D721Med (cell line): ENCODE data around the gene RXRB.
"Not testable (repeated sequence)": the region's sequence is repeated elsewhere in the genome, so short reads cannot be mapped to it uniquely, and the experiment has no call there.

Source experiments
- DNase-seq: peaks from one replicate; pipeline ENCODE4 v3.0.0; 2011; ENCODE audit warnings: low spot score; ENCODE audit not compliant: insufficient read length
- FAIRE-seq: peaks from 2 replicates; lab custom pipeline; 2011; peaks lifted over from hg19 to GRCh38; lab: Jason Lieb, UNC
- TF ChIP-seq, protein P1 (sequence below): IDR thresholded peaks from 2 replicates; pipeline ENCODE4 v1.5.1; 2012; ENCODE audit warnings: mild to moderate bottlenecking, control low read depth; ENCODE audit not compliant: insufficient read depth; ENCODE audit errors: missing control alignments

Gene RXRB

GRCh38 chr6:33156561-33156960 lies 43.9 kb downstream of the RXRB start:
- FAIRE-seq: no peak

GRCh38 chr6:33154349-33154748 lies 46.1 kb downstream of the RXRB start:
- FAIRE-seq (no peak), DNase-seq (no peak)
- TF ChIP-seq, protein P1, sequence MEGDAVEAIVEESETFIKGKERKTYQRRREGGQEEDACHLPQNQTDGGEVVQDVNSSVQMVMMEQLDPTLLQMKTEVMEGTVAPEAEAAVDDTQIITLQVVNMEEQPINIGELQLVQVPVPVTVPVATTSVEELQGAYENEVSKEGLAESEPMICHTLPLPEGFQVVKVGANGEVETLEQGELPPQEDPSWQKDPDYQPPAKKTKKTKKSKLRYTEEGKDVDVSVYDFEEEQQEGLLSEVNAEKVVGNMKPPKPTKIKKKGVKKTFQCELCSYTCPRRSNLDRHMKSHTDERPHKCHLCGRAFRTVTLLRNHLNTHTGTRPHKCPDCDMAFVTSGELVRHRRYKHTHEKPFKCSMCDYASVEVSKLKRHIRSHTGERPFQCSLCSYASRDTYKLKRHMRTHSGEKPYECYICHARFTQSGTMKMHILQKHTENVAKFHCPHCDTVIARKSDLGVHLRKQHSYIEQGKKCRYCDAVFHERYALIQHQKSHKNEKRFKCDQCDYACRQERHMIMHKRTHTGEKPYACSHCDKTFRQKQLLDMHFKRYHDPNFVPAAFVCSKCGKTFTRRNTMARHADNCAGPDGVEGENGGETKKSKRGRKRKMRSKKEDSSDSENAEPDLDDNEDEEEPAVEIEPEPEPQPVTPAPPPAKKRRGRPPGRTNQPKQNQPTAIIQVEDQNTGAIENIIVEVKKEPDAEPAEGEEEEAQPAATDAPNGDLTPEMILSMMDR: no peak

More at GRCh38 chr6:33156561-33156960, 43.9 kb downstream of the RXRB start:
- no peak for DNase-seq
- TF ChIP-seq, protein P1: no peak

GRCh38 chr6:33151050-33151449 lies 49.4 kb downstream of the RXRB start:
- TF ChIP-seq, protein P1: no peak
- FAIRE-seq (no peak), DNase-seq (no peak)

DNA sequence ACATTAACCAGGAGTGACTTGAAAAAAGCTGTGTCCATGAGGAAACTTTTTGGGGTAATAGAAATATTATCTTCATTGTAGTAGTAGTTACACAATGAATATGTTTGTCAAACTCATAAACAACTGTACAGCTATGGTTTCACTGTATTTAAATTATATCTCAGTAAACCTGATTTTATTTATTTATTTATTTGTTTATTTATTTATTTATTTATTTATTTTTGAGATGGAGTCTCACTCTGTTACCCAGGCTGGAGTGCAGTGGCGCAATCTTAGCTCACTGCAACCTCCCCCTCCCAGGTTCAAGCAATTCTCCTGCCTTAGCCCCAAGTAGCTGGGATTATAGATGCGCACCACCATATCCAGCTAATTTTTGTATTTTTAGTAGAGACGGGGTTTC lies 49.9 kb downstream of the RXRB start:
- DNase-seq, FAIRE-seq: not testable (repeated sequence)

GRCh38 chr6:33147807-33148666 lies 52.4 kb downstream of the RXRB start:
- FAIRE-seq: peak; percentile 87
- DNase-seq: no peak
- TF ChIP-seq, protein P1: peak; percentile 70

DNA sequence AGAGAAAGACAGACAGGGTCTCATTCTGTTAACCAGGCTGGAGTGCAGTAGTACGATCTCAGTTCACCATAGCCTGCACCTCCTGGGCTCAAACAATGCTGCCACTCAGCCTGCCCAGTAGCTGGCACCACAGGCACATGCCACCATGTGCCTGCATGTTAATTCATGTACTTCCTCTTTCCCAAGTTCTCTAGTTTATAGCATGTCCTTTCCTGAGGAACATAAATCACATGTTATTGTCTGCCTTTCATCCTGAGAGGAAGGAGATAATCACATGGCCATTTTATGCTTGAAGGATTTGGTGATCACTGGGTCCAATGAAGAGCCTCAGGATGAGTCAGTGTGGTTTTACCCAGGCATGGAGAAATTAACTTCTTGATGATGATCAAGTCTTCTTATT lies 56.1 kb downstream of the RXRB start:
- TF ChIP-seq, protein P1: no peak
- no peak for DNase-seq
- FAIRE-seq: no peak
